ENCODE data around the gene PSME3IP1. TPM values are rescaled to one million over a fixed set of nuclear protein-coding genes. Genes with fewer than 3 reads are reported as not detected.

Gene PSME3IP1
- polyA plus RNA-seq, 3 donors from 2014 or later, result 79.0 to 91.7 (median 88.9) TPM

DNA sequence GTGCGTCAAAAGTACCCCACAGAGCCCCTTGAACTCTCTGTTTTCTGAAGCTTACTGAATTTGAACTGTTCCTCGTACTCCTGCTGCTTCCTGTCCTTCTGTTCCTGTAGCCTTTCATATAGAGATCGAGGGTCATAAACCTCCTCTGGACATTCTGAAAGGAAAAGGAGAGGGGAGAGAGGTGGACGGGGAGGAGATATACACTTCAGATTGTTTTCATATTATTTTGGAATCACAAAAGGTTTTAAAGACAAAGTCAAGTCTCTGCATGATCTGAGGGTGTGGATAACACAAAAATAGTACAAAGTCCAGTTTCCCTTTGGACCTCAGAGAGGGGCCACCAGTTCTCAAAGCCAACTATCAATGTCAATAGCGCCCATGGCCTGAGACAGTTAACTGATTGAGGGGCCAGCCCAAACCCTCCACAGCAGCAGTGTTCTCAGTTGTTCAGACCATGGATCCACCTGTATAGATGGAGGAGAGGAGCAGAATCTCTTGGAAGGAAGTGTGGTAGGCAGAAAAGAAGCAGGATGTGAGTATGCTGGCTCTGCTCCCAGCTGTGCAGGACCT lies 13.0 kb downstream of the PSME3IP1 start:
- Mint-ChIP-seq H3K36me3 (peaks cover 17 to 37% (median 22%) of the 10 kb centered on the region in 3 donors), H3K4me1 (peaks cover 4% of the 10 kb centered on the region in 2 donors), H3K9me3 (no peaks in the 10 kb centered on the region), H3K27ac (peak overlapping the region in 3 of 6 donors; percentile 7 to 38 (median 37)), H3K4me3 (no peak overlapping the region), H3K27me3 (ENCODE audit: low read depth in 3 of 3) (no peaks in the 10 kb centered on the region)
- DNase-seq, result no peak

DNA sequence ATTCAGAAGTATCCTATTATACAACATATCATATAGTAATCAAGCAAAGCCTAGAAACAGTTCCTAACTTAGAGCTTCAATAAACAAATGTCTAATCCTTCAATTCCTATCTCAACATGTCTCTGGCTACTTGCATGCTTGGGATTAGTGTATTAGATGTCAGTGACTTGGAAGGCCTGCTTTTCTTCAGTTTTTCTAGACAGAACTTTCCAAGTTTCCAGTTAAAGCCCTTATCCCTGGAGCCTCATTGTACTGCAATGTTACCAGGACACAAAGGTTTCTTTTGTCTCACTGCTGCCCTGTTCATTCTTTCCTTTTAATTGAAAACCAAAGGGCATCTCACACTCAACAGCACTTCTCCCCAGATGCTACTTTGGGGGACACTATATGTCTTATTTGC lies 16.5 kb downstream of the PSME3IP1 start:
- Mint-ChIP-seq H3K27me3 (ENCODE audit: low read depth in 3 of 3) (no peaks in the 10 kb centered on the region), H3K4me3 (no peak overlapping the region), H3K36me3 (peaks cover 29 to 47% (median 30%) of the 10 kb centered on the region in 3 donors), H3K27ac (no peak overlapping the region), H3K4me1 (peaks cover 4 to 6% of the 10 kb centered on the region in 2 donors), H3K9me3 (no peaks in the 10 kb centered on the region)
- no peak for DNase-seq

DNA sequence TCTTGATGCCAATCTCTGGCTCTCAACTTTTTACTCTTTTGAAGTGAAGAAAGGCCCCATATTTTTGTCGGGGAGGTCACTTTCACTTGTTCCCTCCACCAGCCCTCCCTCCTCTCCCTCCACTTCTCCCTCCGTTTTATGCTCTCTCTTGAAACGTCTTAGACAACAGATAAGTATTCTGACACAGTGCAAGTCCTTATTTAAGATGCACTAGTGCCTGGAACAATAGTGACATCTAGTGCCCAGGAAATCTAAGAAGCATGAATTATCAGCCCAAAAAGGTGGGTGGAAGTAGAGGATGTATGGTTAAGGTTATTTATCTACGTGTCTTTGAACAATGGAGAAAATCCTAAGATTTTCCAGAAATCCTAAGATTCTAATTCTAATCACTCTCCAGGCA lies 17.9 kb downstream of the PSME3IP1 start:
- Mint-ChIP-seq H3K36me3 (peaks cover 29 to 50% (median 29%) of the 10 kb centered on the region in 3 donors), H3K9me3 (no peaks in the 10 kb centered on the region), H3K4me3 (no peak overlapping the region), H3K27ac (no peak overlapping the region), H3K4me1 (peaks cover 2 to 6% of the 10 kb centered on the region in 2 donors), H3K27me3 (ENCODE audit: low read depth in 3 of 3) (no peaks in the 10 kb centered on the region)
- DNase-seq, result peak; percentile 33 to 58 (median 44)

DNA sequence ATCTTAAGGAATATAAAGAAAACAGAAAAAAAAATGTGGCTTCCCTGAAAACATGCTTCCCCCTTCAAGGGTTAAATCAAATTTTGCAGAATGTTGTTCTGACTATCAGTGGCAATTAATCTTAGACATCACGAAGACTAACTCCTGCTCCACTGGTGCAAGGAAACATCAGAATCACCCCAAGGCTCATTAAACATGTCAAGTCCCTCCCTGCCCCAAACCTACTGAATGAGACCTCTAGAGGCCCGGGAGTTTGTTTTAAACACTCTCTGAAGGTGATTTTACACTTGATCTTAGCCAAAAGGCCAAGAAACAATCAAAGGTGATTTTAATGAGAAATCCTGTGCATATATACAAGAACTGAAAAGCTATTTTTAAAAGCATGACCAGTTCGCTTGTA lies 18.3 kb downstream of the PSME3IP1 start:
- Mint-ChIP-seq H3K36me3 (peaks cover 28 to 50% (median 29%) of the 10 kb centered on the region in 3 donors), H3K9me3 (no peaks in the 10 kb centered on the region), H3K27me3 (ENCODE audit: low read depth in 3 of 3) (no peaks in the 10 kb centered on the region), H3K27ac (no peak overlapping the region), H3K4me3 (no peak overlapping the region), H3K4me1 (peaks cover 2 to 6% of the 10 kb centered on the region in 2 donors)
- no peak for DNase-seq

- no peak overlapping the region for H3K4me3 Mint-ChIP-seq
Observed at GRCh38 chr16:57166951-57167350, 18.9 kb downstream of the PSME3IP1 start.

GRCh38 chr16:57166451-57166850 lies 19.4 kb downstream of the PSME3IP1 start:
- no peak for DNase-seq
- Mint-ChIP-seq H3K4me1 (peaks cover 2 to 6% of the 10 kb centered on the region in 2 donors), H3K36me3 (peaks cover 19 to 41% (median 21%) of the 10 kb centered on the region in 3 donors), H3K27me3 (ENCODE audit: low read depth in 3 of 3) (no peaks in the 10 kb centered on the region), H3K4me3 (no peak overlapping the region), H3K9me3 (no peaks in the 10 kb centered on the region), H3K27ac (peak overlapping the region in 1 of 6 donors; percentile 41)

More at GRCh38 chr16:57166951-57167350, 18.9 kb downstream of the PSME3IP1 start:
- H3K27me3 Mint-ChIP-seq (ENCODE audit: low read depth in 3 of 3), result no peaks in the 10 kb centered on the region
- H3K9me3 Mint-ChIP-seq, result no peaks in the 10 kb centered on the region
- no peak for DNase-seq
- peaks cover 22 to 46% (median 23%) of the 10 kb centered on the region in 3 donors for H3K36me3 Mint-ChIP-seq
- H3K27ac Mint-ChIP-seq, result no peak overlapping the region
- peaks cover 2 to 6% of the 10 kb centered on the region in 2 donors for H3K4me1 Mint-ChIP-seq

GRCh38 chr16:57165938-57166337 lies 19.9 kb downstream of the PSME3IP1 start:
- Mint-ChIP-seq H3K36me3 (peaks cover 14 to 38% (median 16%) of the 10 kb centered on the region in 3 donors), H3K4me3 (no peak overlapping the region), H3K4me1 (peaks cover 2 to 6% of the 10 kb centered on the region in 2 donors), H3K27ac (no peak overlapping the region), H3K9me3 (no peaks in the 10 kb centered on the region), H3K27me3 (ENCODE audit: low read depth in 3 of 3) (no peaks in the 10 kb centered on the region)
- DNase-seq, result no peak

DNA sequence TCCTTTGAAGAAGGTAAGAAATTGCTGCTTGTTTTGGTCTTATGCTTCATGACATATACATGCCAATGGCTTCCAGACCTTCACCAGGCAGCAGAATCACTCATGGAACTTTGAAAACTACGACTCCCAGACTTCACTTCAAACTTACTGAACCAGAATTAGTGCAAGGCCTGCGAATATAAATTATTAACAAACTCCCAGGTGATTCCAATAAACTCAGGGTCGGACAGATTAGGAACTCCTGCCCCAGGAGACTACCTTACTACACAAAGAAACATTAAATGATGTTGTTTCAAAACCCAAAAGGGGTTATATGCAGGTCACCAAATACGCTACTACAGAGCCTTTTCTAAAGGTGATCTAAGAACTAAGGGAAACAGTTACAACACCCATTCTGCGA lies 20.4 kb downstream of the PSME3IP1 start:
- Mint-ChIP-seq H3K27ac (no peak overlapping the region), H3K36me3 (peaks cover 17 to 40% (median 18%) of the 10 kb centered on the region in 3 donors)

GRCh38 chr16:57163842-57164241 lies 22.0 kb downstream of the PSME3IP1 start:
- no peak for DNase-seq
- H3K9me3 Mint-ChIP-seq, result no peaks in the 10 kb centered on the region
- H3K36me3 Mint-ChIP-seq, result peaks cover 22 to 40% (median 24%) of the 10 kb centered on the region in 3 donors
- H3K27me3 Mint-ChIP-seq (ENCODE audit: low read depth in 3 of 3), result no peaks in the 10 kb centered on the region
- peak overlapping the region in 1 of 6 donors; percentile 19 for H3K27ac Mint-ChIP-seq
- no peak overlapping the region for H3K4me3 Mint-ChIP-seq
- peaks cover 2 to 12% of the 10 kb centered on the region in 2 donors for H3K4me1 Mint-ChIP-seq

More for the DNA sequence above, 20.4 kb downstream of the PSME3IP1 start:
- Mint-ChIP-seq H3K9me3 (no peaks in the 10 kb centered on the region), H3K4me3 (no peak overlapping the region), H3K27me3 (ENCODE audit: low read depth in 3 of 3) (no peaks in the 10 kb centered on the region), H3K4me1 (peaks cover 2 to 6% of the 10 kb centered on the region in 2 donors)
- DNase-seq, result no peak

- H3K27me3 Mint-ChIP-seq (ENCODE audit: low read depth in 3 of 3), result no peaks in the 10 kb centered on the region
- H3K27ac Mint-ChIP-seq, result no peak overlapping the region
- H3K4me1 Mint-ChIP-seq, result peaks cover 0 to 6% of the 10 kb centered on the region in 2 donors
- H3K36me3 Mint-ChIP-seq, result peaks cover 32 to 52% (median 32%) of the 10 kb centered on the region in 3 donors
- H3K4me3 Mint-ChIP-seq, result no peak overlapping the region
- DNase-seq, result no peak
- H3K9me3 Mint-ChIP-seq, result no peaks in the 10 kb centered on the region
Observed at GRCh38 chr16:57159447-57159846, 26.4 kb downstream of the PSME3IP1 start.

- Mint-ChIP-seq H3K4me1 (peaks cover 0 to 6% of the 10 kb centered on the region in 2 donors), H3K36me3 (peaks cover 37 to 62% (median 45%) of the 10 kb centered on the region in 3 donors), H3K27ac (no peak overlapping the region), H3K27me3 (ENCODE audit: low read depth in 3 of 3) (no peaks in the 10 kb centered on the region), H3K9me3 (no peaks in the 10 kb centered on the region), H3K4me3 (no peak overlapping the region)
- DNase-seq, result no peak
Observed at GRCh38 chr16:57157533-57157932, 28.3 kb downstream of the PSME3IP1 start.

DNA sequence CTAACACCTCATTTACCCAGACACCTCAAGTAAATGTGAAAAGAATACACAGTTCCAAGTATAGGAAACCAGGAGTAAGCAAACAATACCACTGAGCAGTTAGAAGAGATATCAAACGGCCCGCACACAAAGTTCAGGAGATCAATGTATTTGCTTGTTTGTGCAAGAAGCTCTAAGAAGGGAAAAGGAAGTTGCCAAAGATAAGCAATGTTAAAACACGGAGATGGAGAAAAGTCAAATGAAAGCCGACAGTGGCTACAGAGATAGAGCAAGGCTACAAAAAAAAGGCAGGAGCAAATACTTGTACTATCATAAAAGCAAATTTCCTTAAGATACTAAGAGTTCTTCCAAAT lies 29.5 kb downstream of the PSME3IP1 start:
- Mint-ChIP-seq H3K27ac (no peak overlapping the region), H3K36me3 (peaks cover 42 to 69% (median 50%) of the 10 kb centered on the region in 3 donors), H3K4me3 (no peak overlapping the region), H3K27me3 (ENCODE audit: low read depth in 3 of 3) (no peaks in the 10 kb centered on the region), H3K4me1 (peaks cover 0 to 6% of the 10 kb centered on the region in 2 donors), H3K9me3 (no peaks in the 10 kb centered on the region)
- no peak for DNase-seq

GRCh38 chr16:57155702-57156350 lies 30.0 kb downstream of the PSME3IP1 start:
- no peak for DNase-seq
- H3K27me3 Mint-ChIP-seq (ENCODE audit: low read depth in 3 of 3), result no peaks in the 10 kb centered on the region
- H3K4me1 Mint-ChIP-seq, result peaks cover 0 to 6% of the 10 kb centered on the region in 2 donors
- peaks cover 42 to 66% (median 50%) of the 10 kb centered on the region in 3 donors for H3K36me3 Mint-ChIP-seq
- no peak overlapping the region for H3K4me3 Mint-ChIP-seq
- no peaks in the 10 kb centered on the region for H3K9me3 Mint-ChIP-seq
- H3K27ac Mint-ChIP-seq, result no peak overlapping the region

GRCh38 chr16:57153841-57154240 lies 32.0 kb downstream of the PSME3IP1 start:
- H3K36me3 Mint-ChIP-seq, result peaks cover 30 to 52% (median 41%) of the 10 kb centered on the region in 3 donors
- DNase-seq, result no peak
- no peak overlapping the region for H3K27ac Mint-ChIP-seq
- H3K9me3 Mint-ChIP-seq, result no peaks in the 10 kb centered on the region
- H3K4me3 Mint-ChIP-seq, result no peak overlapping the region
- no peaks in the 10 kb centered on the region for H3K4me1 Mint-ChIP-seq
- H3K27me3 Mint-ChIP-seq (ENCODE audit: low read depth in 3 of 3), result no peaks in the 10 kb centered on the region

Data from immature natural killer cell (primary cell).